ENCODE results near the gene RC3H1.
"Not testable (repeated sequence)": the region's sequence is repeated elsewhere in the genome, so short reads cannot be mapped to it uniquely, and the experiment has no call there.

RC3H1 gene

GRCh38 chr1:174022080-174022975, at the start of gene RC3H1:
RC3H1 (minus strand) TSS chr1:174022357; CDS start chr1:173992985, 29,372 bp downstream.
- peak; percentile 90 for DNase-seq (ENCODE audit: low spot score)

- no peak for DNase-seq (ENCODE audit: low spot score)
Measured at GRCh38 chr1:174070614-174071013, 48.5 kb upstream of the RC3H1 start.

GRCh38 chr1:174068000-174068399, 45.8 kb upstream of the RC3H1 start:
- no peak for DNase-seq (ENCODE audit: low spot score)

GRCh38 chr1:174060090-174060489, 37.9 kb upstream of the RC3H1 start:
- no peak for DNase-seq (ENCODE audit: low spot score)

GRCh38 chr1:174058624-174059023, 36.5 kb upstream of the RC3H1 start:
- DNase-seq (ENCODE audit: low spot score): no peak

- DNase-seq (ENCODE audit: low spot score): not testable (repeated sequence)
Measured at GRCh38 chr1:174056609-174057008, 34.5 kb upstream of the RC3H1 start.

- not testable (repeated sequence) for DNase-seq (ENCODE audit: low spot score)
Measured at GRCh38 chr1:174055797-174056196, 33.6 kb upstream of the RC3H1 start.

GRCh38 chr1:174053826-174054225, 31.7 kb upstream of the RC3H1 start:
- DNase-seq (ENCODE audit: low spot score): no peak

GRCh38 chr1:174052621-174053020, 30.5 kb upstream of the RC3H1 start:
- no peak for DNase-seq (ENCODE audit: low spot score)

- DNase-seq (ENCODE audit: low spot score): peak; percentile 14
Measured at GRCh38 chr1:174051956-174052355, 29.8 kb upstream of the RC3H1 start.

- peak; percentile 11 for DNase-seq (ENCODE audit: low spot score)
Measured at GRCh38 chr1:174049514-174049913, 27.4 kb upstream of the RC3H1 start.

- DNase-seq (ENCODE audit: low spot score): no peak
Measured at GRCh38 chr1:174044418-174045222, 22.5 kb upstream of the RC3H1 start.

- not testable (repeated sequence) for DNase-seq (ENCODE audit: low spot score)
Measured at GRCh38 chr1:174042509-174042908, 20.4 kb upstream of the RC3H1 start.

- no peak for DNase-seq (ENCODE audit: low spot score)
Measured at GRCh38 chr1:174041369-174041768, 19.2 kb upstream of the RC3H1 start.

GRCh38 chr1:174040387-174040786, 18.2 kb upstream of the RC3H1 start:
- peak; percentile 26 for DNase-seq (ENCODE audit: low spot score)

- no peak for DNase-seq (ENCODE audit: low spot score)
Measured at GRCh38 chr1:174039027-174039426, 16.9 kb upstream of the RC3H1 start.

- no peak for DNase-seq (ENCODE audit: low spot score)
Measured at GRCh38 chr1:174036798-174037197, 14.6 kb upstream of the RC3H1 start.

GRCh38 chr1:174036204-174036603, 14.0 kb upstream of the RC3H1 start:
- DNase-seq (ENCODE audit: low spot score): no peak

- peak; percentile 44 for DNase-seq (ENCODE audit: low spot score)
Measured at GRCh38 chr1:174032671-174033222, 10.6 kb upstream of the RC3H1 start.

- DNase-seq (ENCODE audit: low spot score): no peak
Measured at GRCh38 chr1:174031099-174031498, 8.9 kb upstream of the RC3H1 start.

GRCh38 chr1:174028495-174028894, 6.3 kb upstream of the RC3H1 start:
- DNase-seq (ENCODE audit: low spot score): no peak

- DNase-seq (ENCODE audit: low spot score): no peak
Measured at GRCh38 chr1:174023440-174023839, 1.3 kb upstream of the RC3H1 start.

GRCh38 chr1:174022976-174023277, 770 bp upstream of the RC3H1 start:
- no peak for DNase-seq (ENCODE audit: low spot score)
